ENCODE results near the gene MAIP1. TPM values are rescaled to one million over a fixed set of nuclear protein-coding genes. Genes with fewer than 3 reads are reported as not detected.
"Not testable (repeated sequence)": the region's sequence is repeated elsewhere in the genome, so short reads cannot be mapped to it uniquely, and the experiment has no call there.

Gene MAIP1
- total RNA-seq, 1 donor from 2014 or later: 18.1 TPM

- Mint-ChIP-seq H3K27me3 (ENCODE audit: unreplicated experiment) (peaks cover 3% of the 10 kb centered on the region), H3K9me3 (ENCODE audit: unreplicated experiment) (peaks cover 7% of the 10 kb centered on the region), H3K27ac (ENCODE audit: unreplicated experiment) (peak overlapping the region; percentile 98), H3K4me1 (ENCODE audit: low read depth, unreplicated experiment) (peaks cover 13% of the 10 kb centered on the region), H3K36me3 (ENCODE audit: unreplicated experiment) (peaks cover 11% of the 10 kb centered on the region), H3K4me3 (ENCODE audit: unreplicated experiment) (peak overlapping the region; percentile 98)
- TF ChIP-seq CTCF (IDR thresholded peaks at IDR 0.05; ENCODE audit: partially characterized antibody, unreplicated experiment): no peak
- no peak for DNase-seq
Observed at GRCh38 chr2:199911877-199912161, 43.6 kb upstream of the MAIP1 start.

- DNase-seq; H3K27me3 Mint-ChIP-seq (ENCODE audit: unreplicated experiment); H3K9me3 Mint-ChIP-seq (ENCODE audit: unreplicated experiment): not testable (repeated sequence)
- Mint-ChIP-seq H3K4me1 (ENCODE audit: low read depth, unreplicated experiment) (peaks cover 13% of the 10 kb centered on the region), H3K4me3 (ENCODE audit: unreplicated experiment) (peak overlapping the region; percentile 98), H3K36me3 (ENCODE audit: unreplicated experiment) (peaks cover 19% of the 10 kb centered on the region), H3K27ac (ENCODE audit: unreplicated experiment) (peak overlapping the region; percentile 67)
Observed at GRCh38 chr2:199912553-199913114, 42.7 kb upstream of the MAIP1 start.

- Mint-ChIP-seq H3K9me3 (ENCODE audit: unreplicated experiment) (peaks cover 10% of the 10 kb centered on the region), H3K27ac (ENCODE audit: unreplicated experiment) (no peak overlapping the region), H3K4me3 (ENCODE audit: unreplicated experiment) (peak overlapping the region; percentile 66), H3K27me3 (ENCODE audit: unreplicated experiment) (peaks cover 3% of the 10 kb centered on the region), H3K4me1 (ENCODE audit: low read depth, unreplicated experiment) (peaks cover 13% of the 10 kb centered on the region), H3K36me3 (ENCODE audit: unreplicated experiment) (peaks cover 26% of the 10 kb centered on the region)
- no peak for DNase-seq
- no peak for TF ChIP-seq CTCF (IDR thresholded peaks at IDR 0.05; ENCODE audit: partially characterized antibody, unreplicated experiment)
Observed at GRCh38 chr2:199914372-199914958, 40.9 kb upstream of the MAIP1 start.

GRCh38 chr2:199916980-199917379 is 38.4 kb upstream of the MAIP1 start:
- Mint-ChIP-seq H3K36me3 (ENCODE audit: unreplicated experiment) (peaks cover 26% of the 10 kb centered on the region), H3K4me3 (ENCODE audit: unreplicated experiment) (no peak overlapping the region)

GRCh38 chr2:199922856-199923255 is 32.5 kb upstream of the MAIP1 start:
- Mint-ChIP-seq H3K27me3 (ENCODE audit: unreplicated experiment) (no peaks in the 10 kb centered on the region), H3K36me3 (ENCODE audit: unreplicated experiment) (peaks cover 5% of the 10 kb centered on the region), H3K4me1 (ENCODE audit: low read depth, unreplicated experiment) (peaks cover 7% of the 10 kb centered on the region), H3K9me3 (ENCODE audit: unreplicated experiment) (peaks cover 3% of the 10 kb centered on the region), H3K27ac (ENCODE audit: unreplicated experiment) (peak overlapping the region; percentile 40), H3K4me3 (ENCODE audit: unreplicated experiment) (peak overlapping the region; percentile 47)
- TF ChIP-seq CTCF (IDR thresholded peaks at IDR 0.05; ENCODE audit: partially characterized antibody, unreplicated experiment): no peak
- no peak for DNase-seq

More at GRCh38 chr2:199916980-199917379, 38.4 kb upstream of the MAIP1 start:
- no peaks in the 10 kb centered on the region for H3K27me3 Mint-ChIP-seq (ENCODE audit: unreplicated experiment)
- no peak for DNase-seq
- H3K4me1 Mint-ChIP-seq (ENCODE audit: low read depth, unreplicated experiment): peaks cover 10% of the 10 kb centered on the region
- H3K27ac Mint-ChIP-seq (ENCODE audit: unreplicated experiment): no peak overlapping the region
- H3K9me3 Mint-ChIP-seq (ENCODE audit: unreplicated experiment): peaks cover 4% of the 10 kb centered on the region
- no peak for TF ChIP-seq CTCF (IDR thresholded peaks at IDR 0.05; ENCODE audit: partially characterized antibody, unreplicated experiment)

Measured in glutamatergic neuron (in vitro differentiated cells).